NCI-H2107 (cell line): Measurements from ENCODE around the gene PDZRN3.
"Not testable (repeated sequence)": the region's sequence is repeated elsewhere in the genome, so short reads cannot be mapped to it uniquely, and the experiment has no call there.

Source experiments
- DNase-seq: peaks from one replicate; lab custom pipeline; 2025; lab: John Stamatoyannopoulos, UW

PDZRN3 gene

GRCh38 chr3:73586628-73587027, 38.1 kb downstream of the PDZRN3 start:
- DNase-seq: no peak

- DNase-seq: no peak
Observed at GRCh38 chr3:73586190-73586589, 38.6 kb downstream of the PDZRN3 start.

GRCh38 chr3:73584873-73585272, 39.9 kb downstream of the PDZRN3 start:
- no peak for DNase-seq

- no peak for DNase-seq
Observed at GRCh38 chr3:73582535-73582934, 42.2 kb downstream of the PDZRN3 start.

- DNase-seq: no peak
Observed at GRCh38 chr3:73581134-73581846, 43.5 kb downstream of the PDZRN3 start.

- DNase-seq: peak; percentile 24
Observed at GRCh38 chr3:73580343-73580742, 44.4 kb downstream of the PDZRN3 start.

- no peak for DNase-seq
Observed at GRCh38 chr3:73577704-73578103, 47.0 kb downstream of the PDZRN3 start.

GRCh38 chr3:73576999-73577461, 47.7 kb downstream of the PDZRN3 start:
- DNase-seq: no peak

- no peak for DNase-seq
Observed at GRCh38 chr3:73575953-73576352, 48.8 kb downstream of the PDZRN3 start.

GRCh38 chr3:73575519-73575918, 49.2 kb downstream of the PDZRN3 start:
- no peak for DNase-seq

- DNase-seq: no peak
Observed at GRCh38 chr3:73573204-73573603, 51.5 kb downstream of the PDZRN3 start.

GRCh38 chr3:73572368-73572767, 52.4 kb downstream of the PDZRN3 start:
- no peak for DNase-seq

GRCh38 chr3:73571238-73571794, 53.4 kb downstream of the PDZRN3 start:
- no peak for DNase-seq

GRCh38 chr3:73569246-73569760, 55.4 kb downstream of the PDZRN3 start:
- DNase-seq: no peak

- no peak for DNase-seq
Observed at GRCh38 chr3:73568371-73568862, 56.3 kb downstream of the PDZRN3 start.

- DNase-seq: not testable (repeated sequence)
Observed at GRCh38 chr3:73565374-73565773, 59.4 kb downstream of the PDZRN3 start.

GRCh38 chr3:73563896-73564582, 60.7 kb downstream of the PDZRN3 start:
- DNase-seq: no peak

GRCh38 chr3:73561494-73561893, 63.2 kb downstream of the PDZRN3 start:
- DNase-seq: no peak

GRCh38 chr3:73559749-73560148, 65.0 kb downstream of the PDZRN3 start:
- no peak for DNase-seq

GRCh38 chr3:73558727-73559075, 66.0 kb downstream of the PDZRN3 start:
- DNase-seq: no peak

- no peak for DNase-seq
Observed at GRCh38 chr3:73557986-73558726, 66.6 kb downstream of the PDZRN3 start.
